Activated CD8-positive, alpha-beta memory T cell treated with anti-CD3 and anti-CD28 coated beads, Interleukin-2, amount 50 U/mL, for 4 hours (primary cell): ENCODE results near the gene LTBP1.

Experiments used
- DNase-seq: peaks from one replicate; pipeline ENCODE4 v3.0.0-alpha.2; 2020

LTBP1 gene

DNA sequence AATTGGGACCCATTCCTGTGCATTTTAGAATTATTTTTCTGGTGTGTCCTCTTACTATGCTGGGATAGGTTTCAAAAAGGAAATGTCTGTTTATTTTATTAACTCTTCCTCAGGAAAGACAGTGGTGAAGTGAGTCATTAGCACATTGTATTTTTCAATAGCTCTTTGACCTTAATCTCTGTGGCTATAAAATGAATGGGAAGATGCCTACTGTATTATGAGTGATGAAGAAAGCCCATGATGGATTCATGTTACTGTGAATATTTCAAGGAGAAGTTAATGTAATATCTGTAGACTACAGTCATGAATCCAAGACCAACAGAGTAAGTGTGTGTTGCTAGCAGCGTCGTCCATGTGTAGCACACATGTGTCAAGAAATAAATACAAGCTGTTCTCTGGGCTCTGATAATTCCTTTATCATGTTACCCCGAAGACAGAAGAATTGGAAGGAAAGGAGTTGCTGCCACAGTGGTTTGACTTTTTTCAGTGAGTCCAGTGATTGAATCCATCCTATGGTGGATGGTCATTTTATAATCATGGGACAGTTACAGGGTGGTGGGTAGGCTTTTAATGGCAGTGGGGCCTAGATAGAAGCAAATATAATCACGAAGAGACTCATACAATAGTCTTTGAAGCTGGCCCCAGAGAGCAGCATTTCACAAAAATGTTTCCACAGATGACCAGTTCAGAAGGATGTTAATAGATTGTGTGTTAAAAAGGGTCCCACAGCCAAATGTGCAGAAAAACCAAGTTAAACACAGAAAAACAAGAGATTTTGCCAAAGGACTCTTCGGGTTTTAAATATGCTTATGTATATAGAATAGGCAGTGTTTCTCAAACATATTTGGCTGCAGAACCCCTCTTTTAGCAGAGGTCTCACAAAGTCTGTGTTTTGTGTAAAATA is 290.0 kb downstream of the LTBP1 start:
- no peak for DNase-seq

- DNase-seq: no peak
These were observed 291.4 kb downstream of the LTBP1 start for GRCh38 chr2:33238111-33238510.

DNA sequence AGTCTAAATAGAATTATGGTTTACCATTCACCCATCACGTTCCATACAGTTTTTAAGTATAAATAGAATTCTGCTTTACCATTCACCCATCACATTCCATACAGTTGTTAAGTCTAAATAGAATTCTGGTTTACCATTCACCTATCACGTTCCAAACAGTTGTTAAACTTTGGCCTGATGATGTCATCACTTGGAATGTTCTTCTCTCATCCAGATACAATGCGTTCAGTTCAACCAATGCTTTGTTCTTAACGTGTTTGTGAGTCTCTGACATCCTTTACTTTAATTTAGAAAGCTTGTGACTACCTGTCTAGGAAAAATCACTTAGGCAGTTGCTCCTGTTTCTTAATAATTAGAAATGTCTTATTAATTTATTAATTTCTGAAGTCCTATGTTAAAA is 293.4 kb downstream of the LTBP1 start:
- DNase-seq: no peak

DNA sequence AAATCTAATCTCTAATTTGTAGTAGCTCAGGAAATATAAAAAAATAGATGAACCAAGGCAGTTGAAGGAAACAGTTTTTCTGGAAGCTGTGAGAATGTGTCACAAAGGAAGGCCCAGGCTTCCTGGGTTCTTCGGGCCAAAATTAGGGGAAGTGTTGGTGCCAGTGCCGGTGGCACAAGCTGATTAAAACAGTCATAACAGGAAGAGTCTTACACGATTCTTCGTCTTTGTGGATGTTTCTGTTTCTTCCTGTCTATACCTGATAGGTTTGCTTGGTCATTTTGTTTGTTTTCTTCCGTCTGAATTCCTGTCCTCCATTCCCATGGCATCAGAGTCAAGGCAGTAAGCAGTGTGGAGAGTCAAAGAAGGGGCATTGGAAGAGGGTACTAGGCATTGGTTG is 294.3 kb downstream of the LTBP1 start:
- DNase-seq: no peak

- DNase-seq: no peak
These were observed 294.8 kb downstream of the LTBP1 start for GRCh38 chr2:33241581-33241980.

DNA sequence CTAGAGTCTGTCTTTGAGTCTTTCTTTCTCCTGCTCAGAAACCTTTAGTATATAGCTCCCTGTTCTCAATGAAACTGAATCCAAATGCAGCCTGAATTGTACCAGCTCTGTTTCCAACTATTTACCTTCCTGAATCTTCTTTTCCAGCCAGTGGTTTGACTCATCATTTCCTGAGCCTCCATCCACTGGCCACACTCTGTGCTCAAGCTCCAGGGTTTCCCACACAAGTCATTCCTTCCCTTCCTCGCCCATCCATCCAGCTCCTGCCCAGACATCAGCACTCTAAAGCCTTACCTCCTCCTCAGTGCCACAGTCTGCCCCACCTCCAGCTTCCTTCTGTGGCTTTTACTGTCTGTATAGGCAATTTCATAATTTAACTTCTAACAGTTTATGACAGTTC is 296.1 kb downstream of the LTBP1 start:
- DNase-seq: no peak

DNA sequence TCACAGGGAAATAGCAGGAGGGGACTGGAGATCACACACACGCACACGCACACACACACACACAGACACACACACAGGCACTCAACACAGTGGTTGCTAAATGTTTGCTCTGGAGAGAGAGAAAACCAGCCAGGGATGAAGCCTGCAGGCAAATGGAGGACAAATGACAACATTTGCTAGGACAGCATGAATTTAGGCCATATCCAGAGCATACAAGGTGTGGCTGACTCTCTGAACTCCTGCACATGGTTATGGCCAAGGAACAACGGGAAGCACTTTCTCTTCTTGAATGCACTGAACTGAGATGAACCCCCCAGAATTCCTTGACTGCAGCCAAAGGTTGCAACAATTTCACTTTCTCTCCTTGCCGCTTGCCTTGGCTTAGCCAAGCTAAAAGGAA is 299.7 kb downstream of the LTBP1 start:
- no peak for DNase-seq

- DNase-seq: no peak
These were observed 300.6 kb downstream of the LTBP1 start for GRCh38 chr2:33247365-33247764.

GRCh38 chr2:33250417-33251029 is 303.8 kb downstream of the LTBP1 start:
- DNase-seq: no peak

DNA sequence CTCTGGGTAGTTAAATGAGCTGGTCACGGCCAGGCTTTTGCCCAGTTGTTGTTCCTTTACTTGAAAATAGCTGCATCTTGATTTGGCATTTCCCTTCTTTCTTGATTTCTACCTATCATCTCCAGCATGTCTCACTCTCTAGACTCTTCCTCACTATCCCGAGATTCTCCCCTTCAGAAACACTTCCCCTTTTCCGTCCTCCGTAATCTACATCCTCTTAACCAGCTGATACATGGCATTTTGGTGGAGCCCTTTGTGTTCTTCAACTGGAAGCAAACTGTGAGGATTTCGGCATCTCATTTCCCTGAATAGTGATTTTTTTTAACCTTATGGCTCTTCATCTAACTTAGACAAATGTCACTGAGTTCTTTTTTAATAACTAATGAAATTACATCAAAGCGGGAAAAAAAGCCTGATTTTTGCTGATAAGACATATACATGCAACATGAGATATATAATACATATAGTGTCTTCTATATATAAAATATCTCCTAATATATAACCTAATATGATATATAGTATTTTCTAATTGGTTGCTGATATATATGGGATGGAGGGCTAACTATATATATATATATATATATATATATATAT is 309.5 kb downstream of the LTBP1 start:
- no peak for DNase-seq

DNA sequence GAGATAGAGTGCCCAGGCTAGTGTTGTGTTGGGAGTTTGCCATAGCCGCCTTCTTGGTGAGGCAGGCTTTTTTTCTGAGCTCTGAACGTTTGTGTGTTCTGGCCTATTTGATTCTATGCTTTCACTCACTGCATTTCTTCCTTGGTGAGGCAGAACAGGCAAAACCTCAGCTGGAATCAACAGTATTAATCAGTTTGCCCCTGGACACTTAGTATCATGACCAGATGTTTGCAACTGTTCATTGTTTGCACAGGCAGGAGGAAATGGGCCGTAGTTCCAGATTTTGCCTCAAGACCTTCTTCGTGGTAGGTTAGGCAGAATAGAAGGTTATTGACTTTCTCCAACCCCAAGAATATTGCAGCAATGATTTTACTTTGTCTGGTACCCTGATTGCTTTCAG is 311.6 kb downstream of the LTBP1 start:
- DNase-seq: no peak

DNA sequence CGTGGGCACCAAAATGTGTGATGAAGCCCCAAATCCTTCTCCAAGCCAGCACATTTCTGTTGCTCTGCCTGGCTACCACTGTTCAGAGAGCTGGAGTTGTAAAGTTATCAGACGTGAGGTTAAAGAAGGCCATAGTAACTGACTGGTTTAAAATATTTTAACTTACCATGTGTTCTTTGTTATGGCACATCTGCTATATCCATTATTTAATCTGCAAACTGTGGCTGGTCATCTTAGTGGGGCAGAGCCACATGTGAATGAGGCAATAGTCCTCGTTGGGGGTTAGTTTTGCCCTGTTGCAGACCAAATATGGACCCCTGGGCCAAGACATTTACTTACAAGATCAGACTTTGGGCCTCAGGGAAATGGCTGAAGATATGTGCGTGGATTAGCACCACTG is 315.3 kb downstream of the LTBP1 start:
- no peak for DNase-seq

DNA sequence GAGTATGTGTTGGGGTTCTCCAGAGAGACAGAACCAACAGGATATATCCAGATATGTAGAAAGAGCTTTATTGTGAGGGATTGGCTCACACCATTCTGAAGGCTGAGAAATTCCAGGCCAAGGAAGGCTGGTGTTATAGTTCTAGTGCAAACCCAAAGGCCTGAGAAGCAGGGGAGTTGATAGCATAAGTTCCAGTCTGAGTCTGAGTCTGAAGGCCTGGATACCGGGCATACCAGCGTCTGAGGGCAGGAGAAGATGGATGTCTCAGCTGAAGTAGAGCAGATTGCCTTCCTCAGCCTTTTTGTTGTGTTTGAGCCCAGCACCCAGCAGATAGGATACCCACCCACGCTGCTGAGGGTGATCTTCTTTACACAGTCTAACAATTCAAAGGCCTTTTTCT is 318.0 kb downstream of the LTBP1 start:
- no peak for DNase-seq

- DNase-seq: no peak
These were observed 319.0 kb downstream of the LTBP1 start for GRCh38 chr2:33265584-33266338.

DNA sequence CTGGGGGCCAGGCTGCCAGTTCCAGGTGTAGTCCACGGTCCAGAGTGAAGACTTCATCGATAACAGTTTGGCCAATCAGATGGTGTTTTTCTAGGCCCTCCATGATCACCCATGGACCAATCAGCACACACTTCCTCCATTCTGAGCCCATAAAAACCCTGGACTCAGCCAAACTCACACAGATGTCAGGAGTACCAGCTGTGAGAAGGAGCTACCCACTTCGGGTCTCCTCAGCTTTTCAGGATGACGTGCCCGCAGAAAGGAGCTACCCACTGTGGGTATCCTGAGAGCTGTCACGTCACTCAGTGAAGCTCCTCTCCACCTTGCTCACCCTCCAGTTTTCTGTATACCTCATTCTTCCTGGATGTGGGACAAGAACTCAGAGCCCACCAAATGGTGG is 319.7 kb downstream of the LTBP1 start:
- DNase-seq: no peak

- DNase-seq: no peak
These were observed 320.3 kb downstream of the LTBP1 start for GRCh38 chr2:33267043-33267442.

DNA sequence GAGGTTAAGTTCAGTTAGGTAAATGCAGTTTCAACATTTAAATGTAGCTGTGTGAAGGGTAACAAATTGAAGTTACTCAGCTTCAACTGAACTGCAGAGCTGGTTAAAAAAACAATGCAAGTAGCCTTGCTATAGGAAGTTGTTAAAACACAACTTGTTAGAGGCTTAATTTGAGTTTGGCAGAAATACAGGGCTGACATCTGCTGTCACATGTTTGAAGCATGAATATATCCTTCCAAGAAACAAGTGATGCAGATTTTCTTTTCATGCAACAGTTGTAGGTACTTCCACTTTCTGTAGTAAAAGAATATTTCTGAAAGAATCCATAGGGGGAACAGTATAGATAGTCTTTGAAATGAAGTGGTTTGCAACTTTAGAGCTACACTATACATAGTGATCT is 321.0 kb downstream of the LTBP1 start:
- DNase-seq: no peak

- no peak for DNase-seq
These were observed 321.6 kb downstream of the LTBP1 start for GRCh38 chr2:33268246-33268831.

- DNase-seq: no peak
These were observed 325.2 kb downstream of the LTBP1 start for GRCh38 chr2:33272001-33272400.

DNA sequence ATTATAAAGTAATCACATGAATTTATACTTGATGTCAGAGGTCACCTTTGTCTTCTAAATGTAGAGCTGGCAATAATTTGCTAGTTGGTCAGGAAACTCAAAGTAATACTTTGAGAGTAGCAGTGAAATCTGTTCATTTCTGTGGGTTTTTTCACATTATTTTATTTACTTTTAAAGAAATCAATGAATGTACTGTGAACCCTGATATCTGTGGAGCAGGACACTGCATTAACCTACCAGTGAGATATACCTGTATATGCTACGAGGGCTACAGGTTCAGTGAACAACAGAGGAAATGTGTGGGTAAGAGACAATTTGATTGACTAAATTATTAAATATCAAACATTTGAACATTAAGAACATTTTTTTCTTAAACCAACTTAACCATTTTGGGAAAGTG is 326.7 kb downstream of the LTBP1 start:
- no peak for DNase-seq

DNA sequence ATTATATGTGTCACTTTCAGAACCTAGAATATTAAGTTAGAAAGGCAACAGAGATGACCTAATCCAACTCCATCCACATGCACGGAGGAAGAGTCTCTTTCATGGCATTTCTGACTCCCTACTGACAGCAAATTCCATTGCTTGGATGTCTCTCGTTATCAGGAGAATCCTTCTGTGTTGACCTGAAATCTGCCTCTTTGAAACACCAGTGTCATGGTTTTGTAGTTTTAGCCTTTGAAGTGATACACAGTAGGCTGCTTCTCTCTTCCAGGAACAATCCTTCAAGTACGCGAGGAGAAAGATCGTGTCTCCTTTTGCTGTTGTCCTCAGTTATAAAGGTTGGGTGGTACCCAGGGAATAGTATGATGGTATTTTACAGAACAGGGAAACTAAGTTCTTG is 327.8 kb downstream of the LTBP1 start:
- DNase-seq: no peak

GRCh38 chr2:33275689-33276444 is 329.1 kb downstream of the LTBP1 start:
- peak; percentile 40 for DNase-seq
